Caco-2 (cell line): ENCODE data around the gene UBE2F. TPM values are rescaled to one million over a fixed set of nuclear protein-coding genes. Genes with fewer than 3 reads are reported as not detected.

ENCODE experiments used
- Bru-seq: library from RNA; stranded (reverse); fragments of 400-500 nt; gene quantifications from one replicate; lab custom pipeline; 2021; lab: Mats Ljungman, UMichigan
- BruChase-seq, 2 experiments: library from RNA; stranded (reverse); fragments of 400-500 nt; gene quantifications; one replicate each; lab custom pipeline; 2021; lab: Mats Ljungman, UMichigan
- BruUV-seq: library from RNA; stranded (reverse); fragments of 400-500 nt; replicated peaks from 2 replicates; lab custom pipeline; 2021; lab: Mats Ljungman, UMichigan
- CTCF ChIA-PET: fragments of 300-600 bp; sonication (Branson Sonifier 250); formaldehyde crosslinking; loops from one replicate; lab custom pipeline; 2022; ENCODE audit warnings: antibody characterized with exemption; lab: Charles Lee
- POLR2A ChIA-PET: fragments of 300-600 bp; sonication (Branson Sonifier 250); formaldehyde crosslinking; loops from one replicate; lab custom pipeline; 2022; ENCODE audit warnings: antibody characterized with exemption; lab: Charles Lee
- DNase-seq, 2 experiments: peaks; one replicate each; pipeline versions ENCODE4 v3.0.0 to v3.0.0-alpha.2; 2020 to 2022
- H3K27me3 ChIP-seq: replicated peaks from 2 replicates; pipeline ENCODE4 v1.6.0; 2011; ENCODE audit warnings: low read length; ENCODE audit not compliant: control insufficient read depth, insufficient read depth
- H3K36me3 ChIP-seq: 2 replicates; pipeline ENCODE4 v1.5.1; 2011; ENCODE audit warnings: low read length; ENCODE audit not compliant: control insufficient read depth, insufficient read depth
- H3K4me1 ChIP-seq: fragments of 250-450 bp; sonication (Bioruptor Pico); 2 replicates; pipeline ENCODE4 v1.5.1; 2020; ENCODE audit warnings: mild to moderate bottlenecking
- H3K4me3 ChIP-seq: 2 replicates; pipeline ENCODE4 v1.5.1; 2011; ENCODE audit warnings: low read depth, mild to moderate bottlenecking, control low read depth, low read length
- H3K9me3 ChIP-seq: fragments of 250-450 bp; sonication (Bioruptor Pico); 2 replicates; pipeline ENCODE4 v1.5.1; 2020; ENCODE audit warnings: mild to moderate bottlenecking, moderate library complexity
- H3K27ac Mint-ChIP-seq: one replicate; pipeline ENCODE4 v1.8.0; 2022; ENCODE audit warnings: mixed read lengths; ENCODE audit not compliant: unreplicated experiment
- H3K27me3 Mint-ChIP-seq: one replicate; pipeline ENCODE4 v1.8.0; 2022; ENCODE audit warnings: mixed read lengths; ENCODE audit not compliant: insufficient read depth, unreplicated experiment
- H3K36me3 Mint-ChIP-seq: one replicate; pipeline ENCODE4 v1.8.0; 2022; ENCODE audit warnings: mild to moderate bottlenecking, mixed read lengths; ENCODE audit not compliant: insufficient read depth, unreplicated experiment
- H3K4me1 Mint-ChIP-seq: one replicate; pipeline ENCODE4 v1.8.0; 2022; ENCODE audit warnings: low read depth, mixed read lengths; ENCODE audit not compliant: unreplicated experiment
- H3K4me3 Mint-ChIP-seq: one replicate; pipeline ENCODE4 v1.8.0; 2022; ENCODE audit warnings: mild to moderate bottlenecking, moderate library complexity, mixed read lengths; ENCODE audit not compliant: unreplicated experiment
- H3K9me3 Mint-ChIP-seq: one replicate; pipeline ENCODE4 v1.8.0; 2022; ENCODE audit warnings: mixed read lengths; ENCODE audit not compliant: unreplicated experiment
- CTCF ChIP-seq, 2 experiments: fragments of 200-600 bp in 1 of 2; IDR thresholded peaks; 1 replicate in 1 of 2; 2 replicates in 1 of 2; pipeline versions ENCODE4 v1.5.1 to v1.8.0; 2011 to 2022; ENCODE audit warnings: antibody characterized with exemption in 1 of 2, control low read depth in 1 of 2, inconsistent platforms in 1 of 2, low read depth in 1 of 2, low read length in 1 of 2, mild to moderate bottlenecking in 1 of 2, moderate library complexity in 1 of 2; ENCODE audit not compliant: insufficient read depth in 1 of 2, severe bottlenecking in 1 of 2, unreplicated experiment in 1 of 2
- intact Hi-C: fragments of 100-400 bp; cut with micrococcal nuclease; formaldehyde crosslinking; loops from one replicate; pipeline ENCODE4 v1.10.0; 2022; ENCODE audit not compliant: unreplicated experiment
- long read RNA-seq: library from polyadenylated mRNA; stranded (forward); transcript quantifications from one replicate; pipeline ENCODE4 v2.0.0, GENCODE V29; 2022
- total RNA-seq: library from RNA; stranded (reverse); gene quantifications from 2 replicates; pipeline ENCODE4 v1.2.3, GENCODE V29; 2022

The UBE2F gene
- total RNA-seq: 33.9 and 38.9 TPM in 2 replicates
- Bru-seq, nascent RNA: percentile 74 among the genes with signal in this experiment
- BruChase-seq, experiment 1, labeled RNA remaining after a 2-hour chase: percentile 92 among the genes with signal in this experiment
- percentile 97 among the genes with signal in this experiment for BruChase-seq, experiment 2, labeled RNA remaining after a 6-hour chase
- long read RNA-seq, transcript UBE2F-201 (10 exons, 2,009 nt): major isoform, 33 of 49 reads
- long read RNA-seq, partial matches to known transcripts: 7 of 49 reads
- long read RNA-seq, other reads (novel, unspliced or antisense): 5 of 49 reads

- POLR2A ChIA-PET: no interaction called here
- Mint-ChIP-seq H3K4me1 (peaks cover 9% of the 10 kb centered on the region), H3K9me3 (no peaks in the 10 kb centered on the region), H3K27me3 (no peaks in the 10 kb centered on the region), H3K36me3 (no peaks in the 10 kb centered on the region), H3K4me3 (peak within 1 kb of the TSS; percentile 88), H3K27ac (peak within 1 kb of the TSS; percentile 79)
- H3K36me3 ChIP-seq: no peaks in the 10 kb centered on the region
- H3K4me3 ChIP-seq: peak within 1 kb of the TSS; percentile 87
- BruUV-seq: no TSS peak
- H3K27me3 ChIP-seq: no peaks in the 10 kb centered on the region
- CTCF ChIA-PET: no interaction called here
- intact Hi-C loops: loop anchor here (1.0 kb wide), 1 partner anchor 44 kb away; no protein-coding TSS in a partner anchor
- H3K4me1 ChIP-seq: no peaks in the 10 kb centered on the region
- no peak for TF ChIP-seq CTCF (IDR thresholded peaks at IDR 0.05; ENCODE audit: insufficient read depth in 1 of 2, low read depth in 1 of 2, low read length in 1 of 2, severe bottlenecking in 1 of 2, unreplicated experiment in 1 of 2)
- H3K9me3 ChIP-seq: no peaks in the 10 kb centered on the region
- DNase-seq: peak; percentile 95 to 96
Observed at GRCh38 chr2:237966565-237967462, at the start of gene UBE2F. Gene UBE2F, plus strand, starts transcription at chr2:237967014. Its CDS starts 6,094 bp downstream, at chr2:237973108.

DNA sequence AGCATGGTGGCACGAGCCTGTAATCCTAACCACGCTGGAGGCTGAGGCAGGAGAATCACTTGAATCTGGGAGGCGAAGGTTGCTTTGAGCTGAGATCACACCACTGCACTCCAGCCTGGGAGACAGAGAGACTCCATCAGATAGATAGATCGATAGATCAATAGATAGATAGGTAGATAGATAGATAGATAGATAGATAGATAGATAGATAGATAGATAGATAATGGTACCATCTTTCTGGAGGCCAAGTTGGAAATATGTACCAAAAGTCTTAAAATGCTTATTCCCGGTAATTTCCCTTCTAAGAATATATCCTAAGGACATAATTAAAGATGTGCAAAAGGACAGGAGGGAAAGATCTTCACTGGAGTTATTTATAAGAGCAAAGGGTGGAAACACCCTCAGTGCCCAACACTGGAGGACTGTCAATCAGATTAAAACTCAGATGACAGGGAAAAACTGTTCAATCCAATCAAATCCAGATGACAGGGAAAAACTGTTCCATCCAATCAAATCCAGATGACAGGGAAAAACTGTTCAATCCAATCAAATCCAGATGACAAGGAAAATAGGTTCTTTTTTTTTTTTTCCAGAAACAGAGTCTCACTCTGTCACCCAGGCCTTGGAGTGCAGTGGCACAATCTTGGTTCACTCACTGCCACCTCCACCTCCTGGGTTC lies 49.0 kb upstream of the UBE2F start:
- Mint-ChIP-seq H3K9me3 (no peaks in the 10 kb centered on the region), H3K27me3 (no peaks in the 10 kb centered on the region), H3K27ac (no peak overlapping the region), H3K4me1 (no peaks in the 10 kb centered on the region), H3K4me3 (no peak overlapping the region), H3K36me3 (no peaks in the 10 kb centered on the region)
- Histone ChIP-seq H3K27me3 (no peaks in the 10 kb centered on the region), H3K9me3 (no peaks in the 10 kb centered on the region), H3K4me3 (no peak overlapping the region), H3K36me3 (no peaks in the 10 kb centered on the region), H3K4me1 (no peaks in the 10 kb centered on the region)
- no peak for DNase-seq
- CTCF ChIA-PET: no interaction called here
- intact Hi-C loops: no loop called here
- TF ChIP-seq CTCF (IDR thresholded peaks at IDR 0.05; ENCODE audit: insufficient read depth in 1 of 2, low read depth in 1 of 2, low read length in 1 of 2, severe bottlenecking in 1 of 2, unreplicated experiment in 1 of 2): no peak
- BruUV-seq: no TSS peak
- POLR2A ChIA-PET: no interaction called here

- CTCF ChIA-PET: no interaction called here
- POLR2A ChIA-PET: no interaction called here
Observed at GRCh38 chr2:237919593-237919992, 47.2 kb upstream of the UBE2F start.

More at GRCh38 chr2:237919593-237919992, 47.2 kb upstream of the UBE2F start:
- H3K4me1 Mint-ChIP-seq: peaks cover 7% of the 10 kb centered on the region
- no TSS peak for BruUV-seq
- no peaks in the 10 kb centered on the region for H3K4me1 ChIP-seq
- H3K27me3 Mint-ChIP-seq: no peaks in the 10 kb centered on the region
- no peaks in the 10 kb centered on the region for H3K9me3 Mint-ChIP-seq
- no peaks in the 10 kb centered on the region for H3K27me3 ChIP-seq
- no peak overlapping the region for H3K4me3 Mint-ChIP-seq
- no peak for TF ChIP-seq CTCF (IDR thresholded peaks at IDR 0.05; ENCODE audit: insufficient read depth in 1 of 2, low read depth in 1 of 2, low read length in 1 of 2, severe bottlenecking in 1 of 2, unreplicated experiment in 1 of 2)
- H3K36me3 ChIP-seq: no peaks in the 10 kb centered on the region
- no peak overlapping the region for H3K4me3 ChIP-seq
- H3K9me3 ChIP-seq: no peaks in the 10 kb centered on the region
- intact Hi-C loops: no loop called here
- no peaks in the 10 kb centered on the region for H3K36me3 Mint-ChIP-seq
- no peak overlapping the region for H3K27ac Mint-ChIP-seq
- no peak for DNase-seq
